ENCODE data around the gene DOCK2.
"Not testable (repeated sequence)": the region's sequence is repeated elsewhere in the genome, so short reads cannot be mapped to it uniquely, and the experiment has no call there.

DOCK2 gene

GRCh38 chr5:169914766-169915165, 277.7 kb downstream of the DOCK2 start:
- no peak for DNase-seq

DNA sequence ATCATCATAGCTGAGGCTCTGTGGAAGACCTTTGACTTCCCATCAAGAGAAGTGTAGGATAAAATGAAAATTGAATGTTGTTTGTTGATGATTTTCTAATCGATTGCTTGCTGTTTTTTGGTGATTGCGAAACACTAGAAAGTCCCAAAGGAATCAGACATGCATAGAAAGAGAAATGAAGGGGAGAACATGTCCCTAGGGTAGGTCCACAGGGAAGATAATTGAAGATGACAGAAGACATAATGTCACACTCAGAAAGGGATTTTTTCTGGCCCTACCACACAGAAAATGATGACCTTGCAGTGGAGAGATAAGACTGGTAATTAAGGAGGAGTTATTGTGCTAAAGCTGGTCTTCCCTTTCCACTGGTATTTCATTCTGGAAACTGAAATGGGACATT, 280.4 kb downstream of the DOCK2 start:
- DNase-seq: no peak

DNA sequence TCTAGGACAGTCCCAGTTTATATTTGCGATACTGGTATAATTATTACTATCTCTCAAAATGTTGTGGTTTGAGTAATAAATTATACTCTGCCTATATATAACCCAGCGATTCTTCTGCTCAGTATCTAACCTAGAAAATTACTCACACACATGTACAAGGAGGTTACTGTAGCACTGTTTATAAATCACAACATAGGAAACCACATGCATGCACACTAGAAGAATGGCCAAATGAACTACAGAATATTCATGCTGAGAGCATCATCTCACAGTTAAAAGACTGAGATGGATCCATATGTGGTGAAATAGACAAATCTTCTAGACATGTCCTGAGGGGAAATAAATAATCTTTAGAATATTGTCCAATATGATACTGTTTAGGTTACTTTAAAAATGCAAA, 281.2 kb downstream of the DOCK2 start:
- DNase-seq: no peak

DNA sequence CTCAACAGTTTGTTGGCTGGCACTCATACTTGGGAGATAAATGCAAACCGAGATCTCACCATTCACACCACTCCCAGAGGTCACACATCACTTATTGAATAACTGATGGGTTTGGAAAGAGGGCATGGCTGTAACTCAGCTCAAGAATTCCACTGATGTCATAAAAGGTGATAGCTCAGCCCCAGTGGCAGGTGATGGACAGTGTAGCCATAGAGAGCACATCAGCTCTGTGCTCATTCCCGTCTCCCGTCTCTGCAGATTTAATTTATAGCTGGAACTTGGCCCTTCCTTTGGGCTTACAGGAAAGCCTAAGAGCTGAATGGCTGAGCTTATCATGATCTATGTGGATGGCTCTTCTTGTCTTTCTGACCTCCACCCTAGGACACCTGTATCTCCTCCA, 283.4 kb downstream of the DOCK2 start:
- DNase-seq: no peak

DNA sequence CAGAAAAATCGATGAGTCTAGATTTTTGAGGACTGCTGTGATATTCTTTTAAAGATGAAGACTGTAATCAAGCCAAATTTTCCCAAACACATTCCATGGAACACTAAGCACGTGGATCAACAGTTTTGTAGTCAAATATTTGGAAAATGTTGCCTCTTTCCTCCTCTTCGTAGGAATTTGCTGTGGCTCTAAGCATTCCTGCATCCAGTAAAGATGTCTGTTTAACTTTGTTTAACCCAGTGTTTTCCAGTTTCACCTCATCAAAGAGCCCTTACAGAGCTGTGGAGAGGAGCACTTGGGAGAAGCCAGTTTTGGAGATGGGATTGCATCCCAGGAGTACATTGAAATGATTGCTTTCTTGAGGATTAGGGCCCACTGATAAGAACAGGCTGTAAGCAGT, 284.3 kb downstream of the DOCK2 start:
- no peak for DNase-seq

GRCh38 chr5:169921949-169922348, 284.9 kb downstream of the DOCK2 start:
- DNase-seq: no peak

DNA sequence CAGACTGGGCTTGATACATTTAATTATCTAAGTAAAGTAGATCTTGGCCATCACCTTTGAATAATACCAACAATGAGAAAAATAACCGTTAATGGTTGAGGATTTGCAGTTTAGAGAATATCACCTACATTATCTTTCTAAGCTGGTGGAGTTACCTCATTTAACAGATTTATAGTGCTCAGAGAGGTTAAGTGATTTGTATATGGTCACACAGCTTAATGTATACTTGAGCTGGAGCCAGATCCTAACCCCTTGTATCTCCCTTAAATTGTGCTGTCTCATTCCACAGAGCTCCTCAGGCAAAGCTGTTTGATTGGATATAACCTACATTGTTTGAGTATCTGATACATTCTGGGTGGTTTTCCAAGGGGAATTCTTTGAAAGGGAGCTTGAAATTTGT, 285.4 kb downstream of the DOCK2 start:
- no peak for DNase-seq

- DNase-seq: no peak
These were observed 286.9 kb downstream of the DOCK2 start for GRCh38 chr5:169923988-169924387.

GRCh38 chr5:169933127-169933526, 296.1 kb downstream of the DOCK2 start:
- DNase-seq: no peak

GRCh38 chr5:169933616-169934015, 296.5 kb downstream of the DOCK2 start:
- no peak for DNase-seq

DNA sequence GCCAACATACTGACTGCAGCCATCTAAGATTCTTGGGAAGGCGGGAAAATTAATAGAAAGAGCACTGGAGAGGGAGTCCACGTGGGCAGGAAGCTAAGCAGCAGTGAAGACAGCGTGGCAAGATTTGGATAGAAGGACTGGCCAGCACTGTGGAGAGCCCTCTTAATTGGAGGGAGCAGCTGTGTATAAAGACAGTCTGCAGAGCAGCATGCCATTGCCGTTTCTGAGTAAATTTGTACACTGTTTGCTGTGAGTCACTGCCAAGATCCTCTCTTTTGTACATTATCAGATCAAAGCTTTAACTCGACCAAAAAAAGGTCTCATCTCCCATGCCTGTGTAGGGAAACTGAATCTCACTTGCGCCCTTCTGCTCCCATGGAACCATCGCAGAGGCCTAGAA, 297.9 kb downstream of the DOCK2 start:
- no peak for DNase-seq

DNA sequence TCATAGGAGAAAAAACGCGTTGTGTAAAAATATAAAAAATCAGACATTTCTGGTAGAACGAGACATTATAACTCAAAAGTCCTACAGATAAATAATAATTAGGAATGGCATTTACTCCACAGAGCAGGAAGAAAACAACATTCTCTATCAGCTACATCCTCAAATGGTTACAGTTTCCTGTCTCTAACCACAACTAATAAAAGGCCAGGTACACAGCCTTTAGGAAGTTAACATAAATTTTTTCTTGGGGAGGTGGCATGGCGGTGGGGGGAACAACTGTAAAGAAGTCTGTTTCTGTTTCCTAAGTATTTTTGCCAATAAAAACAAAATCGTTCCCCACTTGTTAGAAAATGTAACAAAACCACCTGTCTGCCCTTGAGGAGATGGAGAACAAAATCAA, 298.7 kb downstream of the DOCK2 start:
- no peak for DNase-seq

DNA sequence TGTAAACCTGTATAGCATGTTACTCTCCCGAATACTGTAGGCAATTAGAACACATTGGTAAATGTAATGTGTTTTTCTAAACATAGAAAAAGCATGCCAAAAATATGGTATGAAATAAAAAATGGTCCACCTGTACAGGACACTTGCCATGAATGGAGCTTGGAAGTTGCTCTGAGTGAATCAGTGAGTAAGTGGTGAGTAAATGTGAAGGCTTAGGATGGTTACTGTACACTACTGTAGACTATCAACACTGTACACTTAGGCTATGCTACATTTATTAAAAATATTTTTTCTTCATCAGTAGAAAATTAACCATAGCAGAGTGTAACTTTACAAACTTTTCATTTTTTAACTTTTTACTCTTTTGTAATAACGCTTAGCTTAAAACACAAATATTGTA, 301.4 kb downstream of the DOCK2 start:
- DNase-seq: no peak

- DNase-seq: no peak
These were observed 302.7 kb downstream of the DOCK2 start for GRCh38 chr5:169939731-169940130.

DNA sequence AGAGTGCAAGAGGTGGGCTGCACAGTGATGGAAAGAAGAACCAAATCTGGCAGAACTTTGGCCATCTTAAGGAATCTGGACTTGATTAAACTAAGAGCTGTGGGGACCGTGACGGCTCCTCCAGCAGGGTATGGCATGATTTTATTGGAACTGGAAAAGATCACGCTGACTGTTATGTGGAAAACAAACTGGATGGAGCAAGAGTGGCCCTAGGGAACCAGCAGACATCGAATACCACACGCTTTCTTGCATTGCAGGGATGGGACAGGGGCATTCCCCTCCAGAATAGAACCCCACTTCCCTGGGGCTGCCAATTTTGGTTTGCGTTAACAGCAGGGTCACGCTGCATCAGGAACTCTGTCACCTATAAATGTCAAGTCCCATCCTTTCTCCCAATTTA, 304.5 kb downstream of the DOCK2 start:
- DNase-seq: no peak

DNA sequence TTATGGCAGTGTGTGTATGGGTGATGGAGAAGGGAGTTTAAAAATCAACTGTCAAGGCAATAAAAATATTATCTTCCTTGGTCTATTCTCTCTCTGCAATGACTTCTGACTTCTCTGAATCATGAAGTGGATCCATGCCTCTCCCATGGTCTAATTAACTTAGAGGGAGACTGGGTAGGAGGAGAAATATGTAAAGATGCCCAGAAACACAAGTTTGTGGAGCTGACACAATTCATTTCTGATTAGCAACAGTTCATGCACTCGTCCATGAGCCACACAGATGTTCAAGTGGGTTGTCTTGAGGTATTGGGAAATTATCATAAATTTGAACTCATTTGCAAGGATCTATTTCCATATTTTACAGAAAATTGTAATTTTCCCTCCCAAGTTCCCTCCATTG, 305.1 kb downstream of the DOCK2 start:
- DNase-seq: no peak

DNA sequence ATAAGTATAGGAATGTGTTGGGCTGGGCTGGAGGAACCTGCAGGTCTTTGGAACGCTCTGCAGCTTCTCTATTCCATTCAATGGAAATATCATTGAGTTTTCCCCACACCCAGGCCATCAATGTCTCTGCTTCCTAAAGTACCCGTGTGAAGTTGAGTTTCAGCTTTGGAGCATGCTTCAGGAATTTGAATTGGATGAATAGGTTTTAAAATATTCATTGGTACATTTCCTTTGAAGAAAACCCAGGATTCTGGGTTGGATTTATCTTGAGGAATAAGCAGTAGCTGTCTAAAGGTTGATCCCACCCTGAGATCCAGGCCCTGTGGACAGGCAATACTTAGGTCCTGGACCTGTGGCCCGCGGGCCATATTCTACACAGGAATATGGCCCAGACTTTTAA, 306.0 kb downstream of the DOCK2 start:
- no peak for DNase-seq

GRCh38 chr5:169944115-169944514, 307.0 kb downstream of the DOCK2 start:
- DNase-seq: no peak

DNA sequence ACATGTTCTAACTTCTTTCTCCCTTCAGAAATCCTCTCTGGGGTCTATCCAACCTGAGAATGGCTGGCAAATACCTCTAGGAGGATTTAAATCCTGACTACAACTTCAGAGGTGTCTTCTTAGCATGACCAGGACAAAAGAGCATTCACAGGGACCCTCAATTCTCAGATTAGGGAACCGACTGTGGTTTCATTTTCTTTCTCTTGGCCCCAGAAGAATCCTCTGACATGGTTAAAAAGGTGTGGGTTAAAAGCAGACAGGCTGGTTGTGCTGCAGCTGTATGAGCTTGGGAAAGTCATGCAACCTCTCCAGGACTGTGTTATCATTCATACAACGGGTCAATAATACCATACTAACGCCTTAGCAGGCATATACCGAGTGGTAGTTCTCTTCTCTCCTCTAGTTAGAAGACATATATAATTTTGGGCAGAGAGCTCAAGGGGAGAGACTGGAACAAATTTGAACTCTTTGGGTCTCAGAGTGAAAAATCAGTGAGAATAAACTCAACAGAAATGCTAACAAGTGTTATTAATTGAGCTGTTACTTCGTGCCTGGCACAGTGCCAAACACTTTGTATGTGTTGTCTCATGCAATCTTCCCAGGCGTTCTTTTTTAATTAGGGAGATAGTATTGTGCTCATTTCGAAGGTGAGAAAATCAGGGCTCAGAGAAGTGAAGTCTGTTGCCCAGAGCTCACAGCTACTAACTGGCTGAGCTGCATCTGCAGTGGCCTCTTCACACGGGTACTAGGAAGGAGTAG, 308.0 kb downstream of the DOCK2 start:
- no peak for DNase-seq

DNA sequence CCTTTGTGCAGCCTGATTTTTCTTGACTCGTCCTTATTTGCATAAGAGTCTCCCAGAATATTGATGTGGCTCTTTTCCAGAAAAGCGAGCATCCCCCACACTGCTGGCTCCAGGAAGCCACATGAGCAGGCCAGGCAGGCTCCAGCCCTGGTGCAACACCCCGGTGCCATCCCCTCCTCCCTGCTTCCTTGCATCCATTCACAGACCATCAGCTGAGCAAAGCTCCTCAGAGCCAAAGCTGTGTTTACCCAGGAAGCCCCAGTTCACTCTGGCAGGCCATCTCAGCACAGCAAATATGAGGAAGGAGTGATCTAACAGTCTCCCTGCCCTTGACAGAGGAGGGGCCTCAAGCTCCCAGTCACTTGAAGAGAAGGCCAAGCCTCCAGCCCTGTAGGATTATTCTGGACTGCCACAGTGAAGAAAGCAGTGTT, 308.8 kb downstream of the DOCK2 start:
- no peak for DNase-seq

DNA sequence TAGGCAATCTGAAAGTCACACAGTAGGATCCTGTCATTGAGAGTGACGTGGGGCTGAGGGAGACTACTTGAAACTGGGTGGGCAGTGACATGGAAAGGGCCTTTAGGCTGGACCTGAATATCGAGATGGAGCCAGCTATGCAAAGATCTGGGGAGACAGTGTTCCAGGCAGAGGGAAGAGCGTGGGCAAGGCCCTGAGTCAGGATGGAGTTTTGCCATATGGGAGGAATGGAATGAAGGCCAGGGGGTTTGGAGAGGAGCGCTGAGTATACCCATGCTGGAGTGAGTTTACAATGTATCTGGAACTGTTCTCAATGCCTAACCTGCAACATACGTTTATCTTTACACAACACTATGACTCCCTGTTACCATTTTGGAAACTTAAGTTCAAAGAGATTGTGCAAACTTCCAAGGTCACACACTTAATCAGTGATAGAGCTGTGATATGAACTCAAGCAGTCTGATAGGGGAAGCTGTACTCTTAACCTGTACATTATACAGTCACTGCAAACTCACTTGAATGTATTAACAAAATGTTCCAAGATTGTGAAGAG, 309.7 kb downstream of the DOCK2 start:
- no peak for DNase-seq

- DNase-seq: no peak
These were observed 313.3 kb downstream of the DOCK2 start for GRCh38 chr5:169950333-169950732.

DNA sequence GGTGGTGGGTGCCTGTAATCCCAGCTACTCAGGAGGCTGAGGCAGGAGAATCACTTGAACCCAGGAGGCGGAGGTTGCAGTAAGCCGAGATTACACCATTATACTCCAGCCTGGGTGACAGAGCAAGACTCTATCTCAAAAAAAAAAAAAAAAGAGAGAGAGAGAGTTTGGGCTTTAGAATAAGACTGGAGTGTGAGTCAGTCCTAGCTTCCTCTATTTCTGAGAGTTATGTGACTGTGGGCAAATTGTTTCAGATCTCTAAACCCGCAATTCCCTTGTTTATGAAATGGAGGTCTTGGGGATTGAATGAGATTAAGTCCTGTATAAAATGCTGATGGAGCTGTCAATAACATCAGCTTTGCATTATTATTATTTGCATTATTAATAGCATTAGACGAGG, 316.1 kb downstream of the DOCK2 start:
- not testable (repeated sequence) for DNase-seq

DNA sequence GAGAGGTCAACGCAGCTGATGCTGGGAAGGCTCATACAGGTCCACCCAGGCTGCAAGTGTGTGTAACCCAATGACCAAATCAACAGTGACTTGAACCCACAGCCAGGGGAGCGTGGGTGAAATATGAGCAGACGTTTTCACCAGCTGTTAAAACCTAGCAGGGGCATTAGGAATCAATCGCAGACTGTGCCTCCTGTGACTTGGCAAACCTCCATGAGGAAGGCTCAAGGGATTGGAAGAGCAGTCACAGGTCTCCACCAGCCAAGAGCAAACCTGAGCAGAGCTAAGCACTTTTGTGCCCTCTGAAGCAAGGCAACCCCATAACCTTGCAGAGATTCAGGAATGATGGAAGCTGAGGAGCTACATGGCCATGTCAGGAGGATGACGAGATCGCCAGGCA, 317.7 kb downstream of the DOCK2 start:
- DNase-seq: no peak

GRCh38 chr5:169956126-169956525, 319.1 kb downstream of the DOCK2 start:
- no peak for DNase-seq

Data from activated CD4-positive, alpha-beta T cell treated with anti-CD3 and anti-CD28 coated beads for 48 hours (primary cell).